Measurements from ENCODE around the gene HOTAIR. TPM values are rescaled to one million over a fixed set of nuclear protein-coding genes. Genes with fewer than 3 reads are reported as not detected.

The HOTAIR gene
- not detected for total RNA-seq

DNA sequence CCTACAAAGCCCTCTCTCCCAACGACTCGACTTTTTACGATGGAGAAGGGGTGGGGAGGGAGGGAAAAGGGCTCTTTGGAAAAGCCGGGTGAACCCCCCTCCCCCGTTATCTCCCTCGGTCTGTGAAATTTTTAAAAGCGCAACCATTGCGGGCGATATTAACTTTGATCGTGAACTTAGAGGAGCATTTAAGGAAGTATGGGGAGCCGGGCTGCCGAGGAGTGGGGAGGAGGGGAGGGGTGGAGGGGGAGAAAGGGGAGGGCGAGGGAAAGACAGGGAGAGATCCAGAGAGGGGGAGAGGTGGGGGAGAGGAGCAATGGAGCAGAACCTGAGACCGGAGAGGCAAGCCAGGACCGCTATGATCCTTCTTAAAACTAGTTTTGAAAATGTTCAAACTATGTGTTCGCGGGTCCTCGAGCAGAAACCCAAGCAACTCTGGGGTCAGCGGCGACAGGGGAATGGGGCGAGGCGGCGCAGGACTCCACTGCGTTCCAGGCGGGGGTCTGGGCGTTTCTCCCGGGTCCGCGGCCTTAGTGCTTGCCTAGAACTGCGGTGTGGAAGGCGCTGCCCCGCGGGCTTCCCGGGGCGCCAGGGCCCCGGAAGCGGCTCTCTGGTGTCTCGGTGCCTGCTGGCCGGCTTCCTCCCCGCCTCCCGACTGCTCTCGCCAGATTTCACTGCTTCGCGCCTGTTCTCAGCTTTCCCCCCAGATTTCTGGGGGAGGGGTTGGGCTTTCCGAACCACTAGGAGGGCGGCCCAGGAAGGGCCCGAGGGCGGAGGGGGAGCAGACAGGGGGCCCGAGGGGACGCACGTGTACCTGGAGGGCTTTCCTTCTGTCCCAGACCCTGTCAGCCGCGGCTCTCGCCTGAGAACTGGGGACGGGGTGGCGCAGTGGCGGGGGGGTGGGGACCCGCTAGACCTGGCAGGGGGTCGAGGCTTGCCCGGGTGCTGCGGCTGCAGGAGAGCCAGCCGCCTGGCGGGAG lies at the start of gene HOTAIR:
TSS of gene HOTAIR (minus strand) at position 871 of the 980 bp plus-strand sequence.
- ATAC-seq (peak; percentile 53), DNase-seq (peak; percentile 48)
- H3K27ac Mint-ChIP-seq, result no peak within 1 kb of the TSS

DNA sequence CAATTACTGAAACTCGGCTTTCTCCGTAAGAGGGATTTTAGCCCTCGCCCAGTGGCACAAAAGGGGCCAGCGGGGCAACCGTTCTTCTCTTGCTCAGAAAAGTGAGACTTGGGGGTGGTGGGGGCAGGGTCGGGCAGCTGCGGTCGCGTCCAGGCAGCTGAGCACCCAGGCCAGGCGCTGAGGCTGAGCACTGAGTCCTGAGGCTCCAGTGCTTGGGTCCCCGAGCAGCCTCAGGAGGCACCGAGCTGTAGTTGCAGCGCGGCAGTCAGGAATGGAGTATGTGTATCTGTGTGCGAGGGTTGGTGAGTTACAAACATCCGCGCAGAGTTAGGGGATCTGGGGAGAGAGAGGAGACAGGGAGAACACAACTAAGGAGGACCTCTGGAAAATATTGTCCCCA lies 49.4 kb upstream of the HOTAIR start:
- H3K4me1 Mint-ChIP-seq, result peaks cover 11% of the 10 kb centered on the region
- CTCF ChIA-PET, result interaction anchor here (0.9 to 3.5 kb wide), 7 partner anchors 8 to 184 kb away, joined by 3 to 23 read pairs (median 4); partner anchors contain the start of gene HOXC5
- POLR2A ChIA-PET, result no interaction called here

More for the DNA sequence above, at the start of gene HOTAIR:
- intact Hi-C loops (cut with DNase I, micrococcal nuclease), result loop anchor here (1.0 to 5.0 kb wide), 2 partner anchors 20 to 37 kb away; partner anchors contain the start of genes HOXC13 (in 2 of the 2) and HOXC12 (in 1 of the 2)
- Mint-ChIP-seq H3K9me3 (ENCODE audit: low read depth) (no peaks in the 10 kb centered on the region), H3K36me3 (ENCODE audit: low read depth) (no peaks in the 10 kb centered on the region), H3K27me3 (peaks cover 83% of the 10 kb centered on the region), H3K4me1 (peaks cover 24% of the 10 kb centered on the region), H3K4me3 (peak within 1 kb of the TSS; percentile 48)
- ChIA-PET POLR2A (no interaction called here), CTCF (no interaction called here)

GRCh38 chr12:54022960-54023884 lies 48.5 kb upstream of the HOTAIR start:
- peaks cover 60% of the 10 kb centered on the region for H3K27me3 Mint-ChIP-seq
- ChIA-PET POLR2A (interaction anchor here (0.5 kb wide), 1 partner anchor 186 kb away, joined by 5 read pairs; no protein-coding TSS in a partner anchor), CTCF (interaction anchor here (0.8 to 3.5 kb wide), 7 partner anchors 9 to 185 kb away, joined by 3 to 23 read pairs (median 4); partner anchors contain the start of gene HOXC5)
- H3K36me3 Mint-ChIP-seq (ENCODE audit: low read depth), result no peaks in the 10 kb centered on the region
- no peak overlapping the region for H3K27ac Mint-ChIP-seq
- H3K4me3 Mint-ChIP-seq, result no peak overlapping the region
- peaks cover 10% of the 10 kb centered on the region for H3K4me1 Mint-ChIP-seq
- intact Hi-C loops (cut with DNase I, micrococcal nuclease), result loop anchor here in 1 of 2 experiments (2.0 kb wide), 1 partner anchor 16 kb away; no protein-coding TSS in a partner anchor
- H3K9me3 Mint-ChIP-seq (ENCODE audit: low read depth), result no peaks in the 10 kb centered on the region
- DNase-seq (no peak), ATAC-seq (no peak)

More for the DNA sequence above, 49.4 kb upstream of the HOTAIR start:
- H3K36me3 Mint-ChIP-seq (ENCODE audit: low read depth), result no peaks in the 10 kb centered on the region
- no peak overlapping the region for H3K27ac Mint-ChIP-seq
- no peak for ATAC-seq
- no peak overlapping the region for H3K4me3 Mint-ChIP-seq
- intact Hi-C loops (cut with DNase I, micrococcal nuclease), result no loop called here
- DNase-seq, result no peak
- no peaks in the 10 kb centered on the region for H3K9me3 Mint-ChIP-seq (ENCODE audit: low read depth)
- peaks cover 65% of the 10 kb centered on the region for H3K27me3 Mint-ChIP-seq

DNA sequence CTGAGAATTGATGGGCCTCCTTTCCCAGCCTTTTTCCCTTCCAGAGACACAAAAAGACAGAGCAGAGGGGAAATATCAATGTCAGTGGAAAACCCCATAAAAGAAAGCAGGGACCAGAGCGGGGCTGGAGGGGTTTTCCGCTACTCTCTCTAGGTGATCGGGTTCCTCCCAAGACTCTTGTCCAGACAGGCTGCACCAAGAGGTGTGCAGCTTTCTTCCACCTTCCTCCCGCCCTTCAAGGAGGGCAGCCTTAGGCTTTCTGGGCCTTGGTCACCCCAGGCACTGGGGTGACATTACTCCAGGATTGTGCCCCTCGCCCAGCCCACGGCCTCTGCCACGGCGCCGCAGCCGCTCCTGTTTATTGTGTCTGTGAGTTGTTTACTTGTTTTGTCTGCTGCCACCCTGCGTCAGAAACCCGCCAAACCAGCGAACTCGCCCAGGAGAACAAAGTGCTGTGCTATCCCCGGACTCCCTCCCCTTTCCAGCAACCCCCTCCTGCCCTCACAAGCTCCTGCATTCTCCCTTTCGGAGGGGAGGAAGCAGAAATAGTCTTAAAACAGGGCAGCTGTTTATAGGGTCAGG lies 46.8 kb upstream of the HOTAIR start:
- no peak for DNase-seq
- H3K27me3 Mint-ChIP-seq, result peaks cover 55% of the 10 kb centered on the region
- H3K9me3 Mint-ChIP-seq (ENCODE audit: low read depth), result no peaks in the 10 kb centered on the region
- H3K36me3 Mint-ChIP-seq (ENCODE audit: low read depth), result no peaks in the 10 kb centered on the region
- intact Hi-C loops (cut with DNase I, micrococcal nuclease), result loop anchor here in 1 of 2 experiments (2.0 kb wide), 1 partner anchor 15 kb away; no protein-coding TSS in a partner anchor
- no peak for ATAC-seq
- CTCF ChIA-PET, result interaction anchor here (0.6 to 3.5 kb wide), 4 partner anchors 11 to 180 kb away, joined by 4 to 23 read pairs (median 4); partner anchors contain the start of gene HOXC5
- POLR2A ChIA-PET, result no interaction called here
- peaks cover 12% of the 10 kb centered on the region for H3K4me1 Mint-ChIP-seq
- H3K4me3 Mint-ChIP-seq, result no peak overlapping the region
- no peak overlapping the region for H3K27ac Mint-ChIP-seq

DNA sequence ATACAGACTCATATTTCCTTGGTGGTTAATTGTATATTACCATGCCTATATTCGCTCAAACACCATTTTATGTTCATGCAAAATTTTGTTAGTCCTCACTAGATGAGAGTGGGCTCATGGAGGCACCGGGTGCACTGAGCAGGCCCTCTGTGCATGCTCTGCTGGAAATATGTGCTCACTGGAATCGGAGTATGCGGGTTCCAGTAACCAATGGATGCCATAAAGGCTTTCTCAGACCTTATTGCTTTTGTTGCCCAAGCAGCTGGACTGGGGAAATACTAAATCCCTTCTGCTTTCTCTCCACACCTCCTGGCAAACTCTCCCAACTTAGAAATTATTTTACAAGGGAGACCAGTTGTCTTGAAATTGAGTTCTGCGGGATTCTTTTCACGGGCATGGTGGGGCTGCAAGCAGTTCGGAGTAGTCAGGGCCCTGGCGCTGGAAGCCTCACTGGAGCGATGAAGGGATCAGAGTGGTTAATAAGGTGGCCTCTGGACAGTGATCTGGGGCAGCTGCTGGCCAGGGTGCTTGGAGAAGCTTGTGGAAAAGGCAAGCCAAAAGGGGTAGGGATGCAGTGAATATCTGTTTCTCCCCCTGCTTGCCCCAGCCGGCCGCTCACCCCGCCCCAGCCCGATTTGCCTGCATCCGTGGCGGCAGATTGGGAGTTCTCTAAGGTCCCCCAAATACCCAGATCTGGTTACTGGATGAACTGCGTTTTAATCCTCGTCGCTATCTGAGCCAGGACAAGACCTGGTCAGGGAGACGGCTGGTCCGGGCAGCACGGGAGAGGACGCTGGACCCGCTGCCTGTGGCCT lies 46.0 kb upstream of the HOTAIR start:
- no peak overlapping the region for H3K27ac Mint-ChIP-seq
- CTCF ChIA-PET, result interaction anchor here (3.5 kb wide), 1 partner anchor 12 kb away, joined by 23 read pairs; the partner anchor contains the start of gene HOXC5
- intact Hi-C loops (cut with DNase I, micrococcal nuclease), result no loop called here
- POLR2A ChIA-PET, result no interaction called here
- ATAC-seq (no peak), DNase-seq (no peak)
- H3K4me3 Mint-ChIP-seq, result no peak overlapping the region
- no peaks in the 10 kb centered on the region for H3K36me3 Mint-ChIP-seq (ENCODE audit: low read depth)
- peaks cover 50% of the 10 kb centered on the region for H3K27me3 Mint-ChIP-seq
- peaks cover 12% of the 10 kb centered on the region for H3K4me1 Mint-ChIP-seq
- no peaks in the 10 kb centered on the region for H3K9me3 Mint-ChIP-seq (ENCODE audit: low read depth)

- DNase-seq (no peak), ATAC-seq (no peak)
- H3K9me3 Mint-ChIP-seq (ENCODE audit: low read depth), result no peaks in the 10 kb centered on the region
- intact Hi-C loops (cut with DNase I, micrococcal nuclease), result no loop called here
- POLR2A ChIA-PET, result no interaction called here
- H3K4me1 Mint-ChIP-seq, result peaks cover 12% of the 10 kb centered on the region
- peaks cover 53% of the 10 kb centered on the region for H3K27me3 Mint-ChIP-seq
- H3K36me3 Mint-ChIP-seq (ENCODE audit: low read depth), result no peaks in the 10 kb centered on the region
- no peak overlapping the region for H3K27ac Mint-ChIP-seq
- no peak overlapping the region for H3K4me3 Mint-ChIP-seq
- CTCF ChIA-PET, result no interaction called here
Observed at GRCh38 chr12:54019924-54020590, 45.3 kb upstream of the HOTAIR start.

DNA sequence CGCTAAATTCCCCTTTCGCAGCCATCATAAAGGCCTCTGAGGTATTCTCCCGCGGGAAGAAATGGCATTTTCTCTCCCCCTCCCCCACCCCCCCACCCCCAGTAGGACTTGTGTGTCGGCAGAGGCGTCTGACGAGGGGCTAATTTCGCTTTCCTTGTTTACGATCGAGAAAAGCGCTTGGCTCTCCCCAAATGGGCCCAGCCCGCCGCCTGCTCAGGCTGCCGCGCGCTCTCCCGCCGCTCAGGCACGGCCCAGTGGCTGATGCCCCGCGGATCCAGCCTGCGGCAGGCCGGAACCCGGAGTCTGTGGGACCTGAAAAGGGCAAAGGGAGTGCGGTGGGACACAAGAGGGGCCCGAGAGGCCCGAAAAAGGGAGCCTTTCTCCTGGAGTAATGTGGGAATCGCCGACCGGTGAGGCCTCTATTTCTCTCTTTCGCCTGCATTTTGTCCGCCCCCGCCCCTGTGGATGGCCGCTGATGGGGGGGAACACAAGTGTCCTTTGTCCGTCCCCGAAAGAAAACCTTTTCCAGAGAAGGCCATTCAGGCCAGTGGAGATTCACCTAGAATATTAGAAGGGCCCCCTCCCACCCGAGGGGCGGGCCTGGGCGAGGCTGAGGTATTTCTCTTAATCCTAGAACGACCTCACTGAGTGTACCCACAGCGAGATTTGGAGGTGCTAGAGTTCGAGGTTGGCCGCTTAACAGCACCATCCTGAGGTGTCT lies 44.5 kb upstream of the HOTAIR start:
- Mint-ChIP-seq H3K9me3 (ENCODE audit: low read depth) (no peaks in the 10 kb centered on the region), H3K36me3 (ENCODE audit: low read depth) (no peaks in the 10 kb centered on the region), H3K27me3 (peaks cover 60% of the 10 kb centered on the region), H3K4me1 (peaks cover 17% of the 10 kb centered on the region), H3K27ac (no peak overlapping the region), H3K4me3 (no peak overlapping the region)
- no peak for ATAC-seq
- no peak for DNase-seq
- intact Hi-C loops (cut with DNase I, micrococcal nuclease), result no loop called here
- ChIA-PET CTCF (no interaction called here), POLR2A (no interaction called here)

- Mint-ChIP-seq H3K9me3 (ENCODE audit: low read depth) (no peaks in the 10 kb centered on the region), H3K27me3 (peaks cover 58% of the 10 kb centered on the region), H3K36me3 (ENCODE audit: low read depth) (no peaks in the 10 kb centered on the region), H3K27ac (no peak overlapping the region), H3K4me1 (peaks cover 17% of the 10 kb centered on the region), H3K4me3 (peak overlapping the region; percentile 65)
- ChIA-PET CTCF (interaction anchor here (1.5 to 1.8 kb wide), 2 partner anchors 14 to 189 kb away, joined by 8 to 19 read pairs; partner anchors contain the start of gene HOXC5), POLR2A (no interaction called here)
- intact Hi-C loops (cut with DNase I, micrococcal nuclease), result no loop called here
- ATAC-seq (no peak), DNase-seq (no peak)
Observed at GRCh38 chr12:54018468-54018984, 43.8 kb upstream of the HOTAIR start.

- no peaks in the 10 kb centered on the region for H3K36me3 Mint-ChIP-seq (ENCODE audit: low read depth)
Observed at GRCh38 chr12:54017878-54018467, 43.2 kb upstream of the HOTAIR start.

More at GRCh38 chr12:54017878-54018467, 43.2 kb upstream of the HOTAIR start:
- POLR2A ChIA-PET, result no interaction called here
- peaks cover 17% of the 10 kb centered on the region for H3K4me1 Mint-ChIP-seq
- DNase-seq (peak; percentile 85), ATAC-seq (peak; percentile 88)
- no peaks in the 10 kb centered on the region for H3K9me3 Mint-ChIP-seq (ENCODE audit: low read depth)
- peak overlapping the region; percentile 65 for H3K4me3 Mint-ChIP-seq
- CTCF ChIA-PET, result interaction anchor here (0.6 to 3.2 kb wide), 12 partner anchors 9 to 197 kb away, joined by 3 to 19 read pairs (median 4); partner anchors contain the start of genes HOXC10, HOXC5 and HOXC6
- H3K27me3 Mint-ChIP-seq, result peaks cover 58% of the 10 kb centered on the region
- intact Hi-C loops (cut with DNase I, micrococcal nuclease), result no loop called here
- H3K27ac Mint-ChIP-seq, result no peak overlapping the region

Measured in activated CD4-positive, alpha-beta T cell treated with anti-CD3 and anti-CD28 coated beads for 36 hours (primary cell).